Activated naive CD4-positive, alpha-beta T cell treated with anti-CD3 and anti-CD28 coated beads, Interleukin-2, amount 10 ng/mL, durations not matched to agents 7 days and 5 days (primary cell): Measurements from ENCODE around the gene GOLT1A.
"Not testable (repeated sequence)": the region's sequence is repeated elsewhere in the genome, so short reads cannot be mapped to it uniquely, and the experiment has no call there.

Experiments used
- CTCF ChIA-PET: fragments of 350-600 bp; sonication (Branson Sonifier 250); formaldehyde crosslinking; loops from one replicate; lab custom pipeline; 2021; ENCODE audit warnings: antibody characterized with exemption; lab: Charles Lee
- DNase-seq: peaks from one replicate; pipeline ENCODE4 v3.0.0-alpha.2; 2020
- H3K27ac Mint-ChIP-seq: one replicate; pipeline ENCODE4 v1.8.0; 2021; ENCODE audit warnings: mild to moderate bottlenecking, moderate library complexity, mixed read lengths
- H3K27me3 Mint-ChIP-seq: one replicate; pipeline ENCODE4 v1.8.0; 2021; ENCODE audit warnings: mild to moderate bottlenecking, mixed read lengths
- H3K36me3 Mint-ChIP-seq: one replicate; pipeline ENCODE4 v1.8.0; 2021; ENCODE audit warnings: mixed read lengths
- H3K4me1 Mint-ChIP-seq: one replicate; pipeline ENCODE4 v1.8.0; 2021; ENCODE audit warnings: mixed read lengths
- H3K4me3 Mint-ChIP-seq: one replicate; pipeline ENCODE4 v1.8.0; 2021; ENCODE audit warnings: mild to moderate bottlenecking, moderate library complexity, mixed read lengths
- H3K9me3 Mint-ChIP-seq: one replicate; pipeline ENCODE4 v1.8.0; 2021; ENCODE audit warnings: mixed read lengths

Gene GOLT1A

DNA sequence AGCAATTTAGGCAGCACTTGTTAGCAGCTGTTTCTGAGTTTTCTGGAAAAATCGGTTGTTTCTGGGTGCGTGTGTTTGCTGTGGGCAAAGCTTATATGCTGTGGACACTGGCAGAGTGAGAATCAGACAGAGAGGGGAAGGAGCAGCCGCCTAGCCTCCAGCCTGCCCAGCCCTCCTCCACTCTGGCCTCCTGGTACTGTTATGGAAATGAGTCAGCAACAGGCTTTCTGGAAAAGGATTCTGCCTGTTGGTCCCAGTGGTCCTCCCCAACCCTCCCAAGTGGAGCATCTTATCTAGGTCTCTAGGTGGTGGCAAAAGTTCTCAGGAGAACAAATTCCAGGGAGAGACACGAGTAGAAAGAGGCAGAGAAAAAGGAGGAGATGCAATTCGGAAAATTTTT, 42.2 kb upstream of the GOLT1A start:
- DNase-seq: no peak
- peaks cover 18% of the 10 kb centered on the region for H3K27me3 Mint-ChIP-seq
- no peak overlapping the region for H3K4me3 Mint-ChIP-seq
- no peak overlapping the region for H3K27ac Mint-ChIP-seq
- CTCF ChIA-PET: interaction anchor here (0.6 to 9.5 kb wide), 2 partner anchors 107 to 680 kb away, joined by 3 to 79 read pairs; no protein-coding TSS in a partner anchor
- no peaks in the 10 kb centered on the region for H3K9me3 Mint-ChIP-seq
- no peaks in the 10 kb centered on the region for H3K4me1 Mint-ChIP-seq
- H3K36me3 Mint-ChIP-seq: no peaks in the 10 kb centered on the region

DNA sequence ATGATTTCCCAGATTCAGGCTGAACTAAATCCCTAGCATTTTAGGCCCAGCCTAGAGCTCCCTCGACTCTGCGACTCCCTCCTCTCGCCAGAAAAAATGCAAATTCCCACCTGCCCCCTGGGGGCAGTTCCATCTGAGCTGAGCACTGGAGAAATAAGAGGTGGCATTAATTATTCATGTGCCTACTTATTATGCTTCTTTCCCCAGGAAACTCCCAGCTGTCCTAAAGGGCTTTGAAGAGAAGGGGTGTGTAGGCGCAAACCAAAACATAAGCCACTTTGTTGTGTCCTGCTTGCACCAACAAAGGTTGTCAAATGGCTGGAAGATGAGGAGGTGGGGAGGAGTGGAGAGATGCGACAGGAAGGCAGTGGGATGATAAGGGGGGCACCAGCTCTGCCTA, 41.4 kb upstream of the GOLT1A start:
- DNase-seq: no peak
- Mint-ChIP-seq H3K9me3 (no peaks in the 10 kb centered on the region), H3K4me1 (no peaks in the 10 kb centered on the region), H3K4me3 (no peak overlapping the region), H3K27ac (no peak overlapping the region), H3K36me3 (no peaks in the 10 kb centered on the region), H3K27me3 (peaks cover 25% of the 10 kb centered on the region)
- CTCF ChIA-PET: interaction anchor here (1.8 to 9.5 kb wide), 2 partner anchors 8 to 107 kb away, joined by 5 to 79 read pairs; no protein-coding TSS in a partner anchor

DNA sequence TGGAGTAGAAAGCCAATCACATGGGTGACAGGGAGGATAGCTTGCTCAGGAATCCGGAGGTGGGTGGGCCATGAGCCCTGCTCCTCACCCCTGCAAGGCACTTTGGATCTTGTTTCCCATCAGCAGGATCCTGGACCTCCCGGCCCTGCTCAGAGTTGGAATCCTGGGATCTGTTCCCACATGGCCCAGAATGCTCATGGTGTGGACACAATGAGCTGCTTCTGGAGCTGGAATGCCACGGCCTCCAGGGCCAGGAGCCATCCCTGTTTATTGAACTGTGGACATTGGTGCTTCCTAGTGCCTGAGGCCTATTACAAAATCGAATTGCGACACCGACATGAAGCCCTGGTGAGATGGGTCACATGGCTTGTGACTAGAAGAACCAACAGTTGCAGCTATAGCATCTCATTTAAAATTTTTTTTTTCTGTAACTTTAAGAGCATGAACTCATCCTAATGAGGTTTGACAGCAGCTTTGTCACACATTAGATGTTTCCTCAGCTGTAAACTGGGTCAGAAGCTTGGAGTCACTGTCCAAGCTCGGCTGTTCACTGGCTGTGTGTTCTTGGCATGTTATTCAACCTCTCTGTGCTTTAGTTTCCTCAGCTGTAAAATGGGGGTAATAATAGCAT, 40.4 kb upstream of the GOLT1A start:
- H3K27me3 Mint-ChIP-seq: peaks cover 27% of the 10 kb centered on the region
- no peaks in the 10 kb centered on the region for H3K9me3 Mint-ChIP-seq
- no peaks in the 10 kb centered on the region for H3K4me1 Mint-ChIP-seq
- no peaks in the 10 kb centered on the region for H3K36me3 Mint-ChIP-seq
- DNase-seq: no peak
- H3K27ac Mint-ChIP-seq: no peak overlapping the region
- CTCF ChIA-PET: interaction anchor here (1.8 to 9.5 kb wide), 2 partner anchors 9 to 108 kb away, joined by 5 to 79 read pairs; no protein-coding TSS in a partner anchor
- no peak overlapping the region for H3K4me3 Mint-ChIP-seq

DNA sequence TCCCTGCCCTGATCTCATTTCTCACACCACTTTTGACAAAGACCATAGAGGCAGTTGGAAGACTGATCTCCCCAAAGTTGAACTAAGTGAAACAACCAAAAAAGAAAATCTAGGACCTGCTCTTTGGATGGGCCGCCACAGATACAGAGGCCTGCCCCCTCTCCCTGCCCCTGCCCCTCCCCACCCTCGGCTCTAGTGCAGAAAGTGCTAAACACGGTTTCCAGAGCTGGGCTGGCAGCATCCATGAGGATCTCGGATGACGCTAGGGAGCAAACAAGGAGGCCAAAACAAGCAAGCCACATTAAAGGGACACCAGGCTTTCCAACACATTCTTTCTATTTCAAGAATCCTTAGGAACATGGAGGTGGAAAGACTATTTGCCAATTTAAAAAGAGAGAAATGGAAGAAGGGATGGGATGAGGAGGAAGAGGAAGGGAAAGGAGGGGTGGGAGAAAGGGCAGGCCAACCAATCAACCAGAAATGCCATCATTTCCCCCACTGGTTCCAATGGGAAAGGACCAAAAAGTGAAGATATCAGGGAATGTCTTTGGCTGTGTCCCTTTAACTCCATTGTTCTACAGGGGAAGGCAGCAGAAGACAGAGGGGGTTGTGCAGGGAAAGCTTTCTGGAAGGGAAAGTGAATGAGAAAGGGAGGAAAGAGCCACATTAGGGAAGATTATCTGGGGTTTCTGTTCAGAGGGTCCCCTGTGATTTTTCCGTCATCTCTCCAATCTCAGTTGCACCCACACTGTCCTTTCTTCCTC, 38.3 kb upstream of the GOLT1A start:
- Mint-ChIP-seq H3K36me3 (no peaks in the 10 kb centered on the region), H3K9me3 (no peaks in the 10 kb centered on the region), H3K27me3 (peaks cover 37% of the 10 kb centered on the region), H3K4me1 (no peaks in the 10 kb centered on the region), H3K4me3 (no peak overlapping the region), H3K27ac (no peak overlapping the region)
- CTCF ChIA-PET: no interaction called here
- no peak for DNase-seq

DNA sequence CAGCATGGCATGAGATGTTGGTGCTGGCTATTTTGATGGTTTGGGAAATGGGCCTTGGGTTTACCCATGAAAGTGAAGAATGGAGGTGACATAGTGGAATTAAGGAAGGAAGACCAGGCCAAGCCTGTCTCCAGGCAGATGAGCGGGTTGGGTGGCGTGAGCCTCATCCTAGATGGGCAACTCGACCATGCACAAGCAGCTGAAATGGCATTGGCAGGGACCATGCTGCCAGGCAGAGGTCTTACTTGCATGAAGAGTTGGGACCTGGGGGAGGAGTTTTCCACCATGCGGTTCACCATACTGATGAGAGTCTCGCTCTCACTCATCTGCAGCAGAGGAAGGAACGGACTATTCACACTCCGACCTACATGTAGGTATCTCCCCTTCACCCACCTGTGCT, 37.5 kb upstream of the GOLT1A start:
- no peak overlapping the region for H3K27ac Mint-ChIP-seq
- H3K4me1 Mint-ChIP-seq: no peaks in the 10 kb centered on the region
- CTCF ChIA-PET: no interaction called here
- no peaks in the 10 kb centered on the region for H3K36me3 Mint-ChIP-seq
- DNase-seq: no peak
- peaks cover 39% of the 10 kb centered on the region for H3K27me3 Mint-ChIP-seq
- no peak overlapping the region for H3K4me3 Mint-ChIP-seq
- no peaks in the 10 kb centered on the region for H3K9me3 Mint-ChIP-seq

DNA sequence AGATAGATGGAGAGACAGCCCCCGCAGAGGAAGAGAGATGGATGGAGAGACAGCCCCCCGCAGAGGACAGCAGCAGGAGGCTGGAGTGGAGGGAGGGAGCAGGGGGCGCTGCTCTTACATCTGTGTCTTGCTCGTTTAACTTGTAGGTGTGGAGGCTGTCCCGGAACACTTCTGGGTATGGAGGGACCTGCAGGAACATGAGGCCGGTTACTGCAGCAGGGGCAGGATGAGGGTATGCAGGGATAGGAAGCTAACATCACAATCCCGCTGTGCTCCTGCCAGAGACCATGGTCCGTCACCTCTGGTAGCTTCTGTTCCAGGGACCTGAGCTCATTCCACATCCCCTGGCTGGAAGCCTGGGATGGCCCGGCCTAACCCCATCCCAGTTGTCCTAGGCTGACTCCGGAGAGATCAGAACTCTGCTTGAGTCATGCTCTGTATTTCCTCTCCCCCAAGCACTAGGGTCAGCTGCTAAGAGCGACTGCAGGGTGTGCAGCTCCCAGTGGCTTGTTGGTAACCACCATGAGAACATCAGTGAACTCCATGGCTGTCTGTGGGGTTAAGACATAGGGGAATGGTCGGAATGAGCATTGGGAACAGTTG, 36.7 kb upstream of the GOLT1A start:
- CTCF ChIA-PET: interaction anchor here (1.0 kb wide), 1 partner anchor 112 kb away, joined by 3 read pairs; no protein-coding TSS in a partner anchor

DNA sequence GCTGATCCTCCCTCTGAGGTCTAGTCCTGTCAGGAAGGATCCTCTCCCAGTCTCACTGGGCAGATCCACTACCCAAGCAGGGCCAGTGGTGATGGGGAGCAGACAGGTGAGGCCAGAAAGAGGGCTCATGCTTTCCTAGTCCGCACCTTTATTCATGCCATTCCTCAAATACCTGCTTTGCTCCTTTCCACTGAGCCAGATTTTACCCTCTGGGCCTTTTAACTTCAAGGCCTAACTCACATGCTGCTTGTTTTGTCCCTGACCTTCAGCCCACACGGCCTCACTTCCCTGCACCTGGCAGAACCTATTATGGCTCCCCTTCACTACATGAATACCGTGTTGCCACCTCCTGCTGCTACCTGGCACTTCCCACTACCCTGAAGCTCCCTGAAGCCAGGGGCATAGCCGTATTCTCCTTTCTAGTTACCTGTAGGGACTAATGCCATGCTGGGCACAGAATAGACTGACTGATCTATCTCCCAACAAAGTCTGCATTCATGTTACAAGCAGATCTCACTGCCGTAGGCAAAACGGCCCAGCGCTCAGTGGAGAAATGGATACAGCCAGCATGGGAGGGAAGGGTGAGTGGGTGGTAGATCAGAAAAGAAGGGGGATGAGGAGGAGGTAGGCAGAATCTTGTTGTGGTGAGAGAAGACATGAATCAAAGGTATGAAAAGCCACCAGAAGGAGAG, 36.1 kb upstream of the GOLT1A start:
- Mint-ChIP-seq H3K27ac (no peak overlapping the region), H3K27me3 (peaks cover 34% of the 10 kb centered on the region)

More for the DNA sequence above, 36.7 kb upstream of the GOLT1A start:
- H3K4me1 Mint-ChIP-seq: no peaks in the 10 kb centered on the region
- no peaks in the 10 kb centered on the region for H3K36me3 Mint-ChIP-seq
- DNase-seq: no peak
- H3K27ac Mint-ChIP-seq: no peak overlapping the region
- peaks cover 33% of the 10 kb centered on the region for H3K27me3 Mint-ChIP-seq
- no peaks in the 10 kb centered on the region for H3K9me3 Mint-ChIP-seq
- no peak overlapping the region for H3K4me3 Mint-ChIP-seq

DNA sequence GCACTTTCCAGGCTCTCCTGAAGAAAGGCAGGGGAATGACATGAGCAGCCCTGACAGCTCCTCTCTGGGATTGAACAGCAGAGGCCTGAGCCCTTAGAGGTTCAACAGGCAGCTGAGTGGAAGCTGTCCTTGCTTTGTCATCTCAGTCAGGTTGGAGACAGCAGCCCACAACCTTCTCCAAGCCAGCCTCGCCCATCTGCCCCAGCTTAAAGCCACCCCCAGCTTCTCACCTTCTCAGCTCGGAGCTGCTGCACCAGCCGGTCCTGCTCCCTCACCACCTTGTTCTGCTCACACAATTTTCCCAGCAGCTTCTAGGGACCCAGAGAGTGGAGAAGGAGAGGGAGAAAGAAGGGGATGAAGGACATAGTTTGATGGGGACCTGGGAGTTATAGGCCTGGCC, 35.2 kb upstream of the GOLT1A start:
- Mint-ChIP-seq H3K36me3 (no peaks in the 10 kb centered on the region), H3K4me3 (no peak overlapping the region), H3K4me1 (no peaks in the 10 kb centered on the region), H3K9me3 (no peaks in the 10 kb centered on the region), H3K27ac (no peak overlapping the region), H3K27me3 (peaks cover 34% of the 10 kb centered on the region)
- no peak for DNase-seq
- CTCF ChIA-PET: interaction anchor here (0.9 to 1.5 kb wide), 2 partner anchors 9 to 114 kb away, joined by 3 to 6 read pairs; no protein-coding TSS in a partner anchor

More for the DNA sequence above, 36.1 kb upstream of the GOLT1A start:
- no peaks in the 10 kb centered on the region for H3K4me1 Mint-ChIP-seq
- no peak for DNase-seq
- H3K36me3 Mint-ChIP-seq: no peaks in the 10 kb centered on the region
- H3K9me3 Mint-ChIP-seq: no peaks in the 10 kb centered on the region
- no peak overlapping the region for H3K4me3 Mint-ChIP-seq
- CTCF ChIA-PET: interaction anchor here (1.0 kb wide), 1 partner anchor 113 kb away, joined by 3 read pairs; no protein-coding TSS in a partner anchor

DNA sequence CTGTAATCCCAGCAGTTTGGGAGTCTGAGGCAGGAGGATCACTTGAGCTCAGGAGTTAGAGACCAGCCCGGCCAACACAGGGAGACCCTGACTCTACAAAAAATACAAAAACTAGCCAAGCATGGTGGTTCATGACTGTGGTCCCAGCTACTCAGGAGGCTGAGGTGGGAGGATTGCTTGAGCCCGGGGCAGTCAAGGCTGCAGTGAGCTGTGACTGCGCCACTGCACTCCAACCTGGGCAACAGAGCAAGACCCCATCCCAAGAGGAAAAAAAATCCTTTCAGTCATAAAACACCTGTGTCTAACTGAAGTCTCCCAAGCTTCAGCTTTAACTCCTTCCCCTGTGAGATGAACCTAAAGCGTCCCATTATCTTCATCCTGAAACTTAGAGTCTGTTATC, 33.1 kb upstream of the GOLT1A start:
- Mint-ChIP-seq H3K4me1 (no peaks in the 10 kb centered on the region), H3K9me3 (no peaks in the 10 kb centered on the region), H3K36me3 (no peaks in the 10 kb centered on the region)

DNA sequence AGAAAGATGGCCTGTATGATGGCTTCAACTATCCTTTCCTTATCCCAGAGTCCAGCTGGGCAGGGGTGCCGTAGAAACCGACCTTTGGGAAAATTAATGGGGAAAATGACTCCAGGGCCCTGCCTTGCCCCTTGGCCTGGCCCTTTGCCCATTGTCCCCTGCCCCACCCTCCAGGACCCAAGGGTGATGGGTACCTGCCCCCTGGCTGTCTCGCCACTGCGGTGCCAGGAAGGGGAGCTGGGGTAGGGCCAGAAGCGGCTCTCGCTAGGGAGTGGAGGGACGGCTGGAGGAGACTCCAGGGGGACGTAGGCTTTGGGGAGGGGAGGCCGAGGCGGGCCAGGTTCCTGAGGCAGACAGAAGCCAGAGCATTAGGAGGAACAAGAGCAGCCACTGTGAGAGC, 29.1 kb upstream of the GOLT1A start:
- Mint-ChIP-seq H3K4me3 (no peak overlapping the region), H3K27ac (no peak overlapping the region), H3K27me3 (peaks cover 18% of the 10 kb centered on the region), H3K9me3 (no peaks in the 10 kb centered on the region), H3K4me1 (no peaks in the 10 kb centered on the region), H3K36me3 (no peaks in the 10 kb centered on the region)
- CTCF ChIA-PET: no interaction called here
- DNase-seq: no peak

More for the DNA sequence above, 33.1 kb upstream of the GOLT1A start:
- Mint-ChIP-seq H3K27me3 (peaks cover 25% of the 10 kb centered on the region), H3K4me3 (no peak overlapping the region), H3K27ac (no peak overlapping the region)
- CTCF ChIA-PET: no interaction called here
- no peak for DNase-seq

DNA sequence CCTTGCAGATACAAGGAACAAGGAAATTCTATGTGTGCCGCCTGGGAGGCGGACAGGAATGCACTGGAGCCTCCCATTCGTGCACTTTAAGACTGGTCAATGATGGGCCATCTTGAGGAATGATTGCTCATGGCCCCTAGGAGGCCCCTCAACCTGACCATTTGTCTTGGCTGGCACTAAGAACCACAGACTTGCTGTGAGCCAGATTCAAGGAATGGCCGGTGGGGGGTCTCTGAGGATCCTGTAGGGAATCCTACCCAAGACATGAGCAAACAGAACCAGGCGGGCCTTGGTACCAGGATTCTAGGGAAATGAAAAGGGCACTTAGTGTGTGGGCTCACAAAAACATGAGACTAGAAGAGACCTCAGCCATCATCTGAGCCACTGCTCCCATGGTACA, 28.1 kb upstream of the GOLT1A start:
- peaks cover 8% of the 10 kb centered on the region for H3K27me3 Mint-ChIP-seq
- CTCF ChIA-PET: interaction anchor here (1.2 kb wide), 1 partner anchor 17 kb away, joined by 3 read pairs; no protein-coding TSS in a partner anchor
- H3K4me3 Mint-ChIP-seq: no peak overlapping the region

DNA sequence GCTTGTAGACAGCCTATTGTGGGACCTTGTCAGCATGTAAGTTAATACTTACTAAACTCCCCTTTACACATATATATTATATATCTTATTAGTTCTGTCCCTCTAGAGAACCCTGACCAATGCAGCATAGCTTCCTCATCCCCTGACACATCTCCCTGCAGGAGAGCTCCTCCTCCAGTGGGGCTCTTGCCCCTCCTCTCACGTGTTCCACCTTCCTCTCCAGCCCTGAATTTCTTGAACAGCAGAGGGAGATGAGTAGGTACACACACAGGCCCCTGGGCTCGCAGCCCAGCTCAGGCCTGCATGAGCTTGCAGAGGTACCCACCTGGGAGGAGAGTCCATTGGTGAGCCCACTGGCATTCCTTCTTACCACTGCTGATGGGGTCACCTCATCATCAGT, 27.3 kb upstream of the GOLT1A start:
- DNase-seq: no peak
- CTCF ChIA-PET: interaction anchor here (0.6 to 1.2 kb wide), 2 partner anchors 18 to 710 kb away, joined by 3 to 4 read pairs; no protein-coding TSS in a partner anchor
- Mint-ChIP-seq H3K9me3 (no peaks in the 10 kb centered on the region), H3K27ac (no peak overlapping the region), H3K27me3 (peaks cover 11% of the 10 kb centered on the region), H3K36me3 (no peaks in the 10 kb centered on the region), H3K4me1 (no peaks in the 10 kb centered on the region), H3K4me3 (no peak overlapping the region)

More for the DNA sequence above, 28.1 kb upstream of the GOLT1A start:
- no peak for DNase-seq
- Mint-ChIP-seq H3K9me3 (no peaks in the 10 kb centered on the region), H3K27ac (no peak overlapping the region), H3K36me3 (no peaks in the 10 kb centered on the region), H3K4me1 (no peaks in the 10 kb centered on the region)

DNA sequence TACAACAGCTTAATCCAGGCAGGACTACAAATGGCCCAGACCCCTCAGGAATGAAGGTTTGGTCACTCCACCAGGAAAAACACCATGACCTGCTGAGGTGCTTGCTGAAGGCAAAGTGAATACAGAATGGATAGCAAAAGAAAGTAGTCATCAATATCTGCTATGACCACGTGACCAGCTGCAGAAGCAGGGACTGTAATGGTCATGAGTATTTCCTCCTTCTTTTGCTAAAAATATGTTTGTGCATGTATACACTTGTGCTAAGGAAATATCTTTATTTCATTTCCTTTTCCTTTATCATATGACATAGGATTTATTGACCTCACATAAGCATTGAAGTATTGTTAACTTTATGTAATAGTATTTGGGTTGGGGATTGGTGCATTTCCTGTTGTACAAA, 26.4 kb upstream of the GOLT1A start:
- no peaks in the 10 kb centered on the region for H3K36me3 Mint-ChIP-seq
- no peak overlapping the region for H3K4me3 Mint-ChIP-seq
- no peaks in the 10 kb centered on the region for H3K9me3 Mint-ChIP-seq
- no peaks in the 10 kb centered on the region for H3K4me1 Mint-ChIP-seq
- CTCF ChIA-PET: no interaction called here
- no peak overlapping the region for H3K27ac Mint-ChIP-seq
- no peak for DNase-seq
- peaks cover 18% of the 10 kb centered on the region for H3K27me3 Mint-ChIP-seq

DNA sequence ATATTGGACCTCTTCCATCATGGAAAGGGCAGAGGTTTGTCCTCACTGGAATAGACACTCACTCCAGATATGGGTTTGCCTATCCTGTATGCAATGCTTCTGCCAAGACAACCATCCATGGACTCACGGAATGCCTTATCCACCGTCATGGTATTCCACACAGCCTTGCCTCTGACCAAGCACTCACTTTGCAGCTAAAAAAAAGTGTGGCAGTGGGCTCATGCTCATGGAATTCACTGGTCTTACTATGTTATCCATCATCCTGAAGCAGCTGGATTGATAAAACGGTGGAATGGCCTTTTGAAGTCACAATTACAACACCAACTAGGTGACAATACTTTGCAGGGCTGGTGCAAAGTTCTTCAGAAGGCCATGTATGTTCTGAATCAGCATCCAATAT, 25.6 kb upstream of the GOLT1A start:
- H3K27me3 Mint-ChIP-seq: peaks cover 14% of the 10 kb centered on the region
- H3K4me1 Mint-ChIP-seq, H3K4me3 Mint-ChIP-seq, DNase-seq, H3K27ac Mint-ChIP-seq, H3K9me3 Mint-ChIP-seq, CTCF ChIA-PET, H3K36me3 Mint-ChIP-seq: not testable (repeated sequence)
